Pancreas (tissue), 10 donors: ENCODE measurements around the gene CCNK. TPM values are rescaled to one million over a fixed set of nuclear protein-coding genes. Genes with fewer than 3 reads are reported as not detected.
A peak's percentile ranks its signal among the peaks of the same experiment; 100 is the strongest.

Source experiments
- ATAC-seq, 4 donors: fragments of 200-7000 bp; cut with Tn5 transposase; one replicate each; pipeline versions ENCODE4 v1.8.0 to v1.9.1; 2020; ENCODE audit warnings: mild to moderate bottlenecking in 4 of 4, moderate library complexity in 4 of 4
- DNase-seq, 6 donors: peaks; one replicate each; pipeline ENCODE4 v3.0.0-alpha.2; 2020
- FAIRE-seq: peaks from 2 replicates; lab custom pipeline; 2012; peaks lifted over from hg19 to GRCh38; lab: Jason Lieb, UNC
- H3K27ac ChIP-seq, 4 donors: fragments of 200-600 bp; sonication (generic); 1 replicate in 3 of 4; 2 replicates in 1 of 4; pipeline versions ENCODE4 v1.5.0 to v1.8.0; 2020
- H3K27me3 ChIP-seq, 4 donors: fragments of 200-600 bp; one replicate each; pipeline ENCODE4 v1.8.0; 2021
- H3K36me3 ChIP-seq, 3 donors: fragments of 200-600 bp; sonication (generic) in 1 of 3; one replicate each; pipeline versions ENCODE4 v1.5.0 to v1.8.0; 2020 to 2021
- H3K4me1 ChIP-seq, 3 donors: fragments of 200-600 bp; one replicate each; pipeline ENCODE4 v1.8.0; 2021
- H3K4me3 ChIP-seq, 4 donors: fragments of 200-600 bp; sonication (generic) in 2 of 4; one replicate each; pipeline versions ENCODE4 v1.5.0 to v1.8.0; 2020 to 2021
- H3K9me3 ChIP-seq, 4 donors: fragments of 200-600 bp; one replicate each; pipeline ENCODE4 v1.8.0; 2021
- CTCF ChIP-seq, 4 donors: fragments of 200-600 bp; sonication (generic) in 3 of 4; IDR thresholded peaks; one replicate each; pipeline versions ENCODE4 v1.5.0 to v1.8.0; 2021; ENCODE audit warnings: antibody characterized with exemption in 4 of 4
- WGBS, 2 donors: extraction: QIAGEN DNeasy Blood & Tissue Kit; methylation state at CpG; one replicate each; pipeline ENCODE4 v1.1.7; 2013; 5-methylcytosine and 5-hydroxymethylcytosine counted together
- intact Hi-C, 3 donors: fragments of 100-400 bp; cut with DNase I; formaldehyde crosslinking; loops; one replicate each; pipeline versions ENCODE4 v1.11.1 to v1.14.2; 2022
- polyA plus RNA-seq, 2 donors: library from polyadenylated mRNA; stranded (reverse); fragments of 200-250 nt; gene quantifications; one replicate each; pipeline ENCODE4 v1.2.3, GENCODE V29; 2013
- total RNA-seq, 6 donors: library from RNA; stranded (reverse); fragmentation: NEBNext Ultra II Directional in 4 of 6; extraction: Animal tissue kit (Norgen Biotek cat#: 25700) in 4 of 6; gene quantifications; one replicate each; pipeline versions ENCODE4 v1.2.1 to v1.2.4, GENCODE V29; 2021 to 2023
- donor health status: healthy with polysubstance abuse.
- donor health status: DM: no; HTN: no; CAD: no; lungs with moderate emphysema.
- donor health status: DM: no; HTN: no; CAD: no.
- donor health status: control.
- donor health status: control.
- donor health status: Bipolar disorder and iron deficiency.
- donor health status: DM: yes; HTN: yes; CAD: no.
- donor health status: DM: no; HTN: no; CAD: no.
- donor health status: DM: no; HTN: no; CAD: no.
- donor health status: DM: yes; HTN: yes; CAD: no.

Gene CCNK
- 10 to 100 TPM; 14.0 to 23.4 (median 16.1) TPM for total RNA-seq
- 10 to 100 TPM in 1 of 2 donors, 1 to 10 TPM in 1; 7.9 to 10.0 TPM for polyA plus RNA-seq

- H3K4me3 ChIP-seq, result peak within 1 kb of the TSS; percentile 81 to 92 (median 87)
- H3K4me1 ChIP-seq, result peaks cover 20 to 43% (median 30%) of the 10 kb centered on the region in 3 donors
- no peaks in the 10 kb centered on the region for H3K9me3 ChIP-seq
- intact Hi-C loops, result no loop called here
- peak; percentile 98 to 100 (median 100) for DNase-seq
- 0% methylated on average over 52 to 82 of the region's 82 CpGs for WGBS, 2 donors
- no peaks in the 10 kb centered on the region for H3K27me3 ChIP-seq
- peak; percentile 90 to 96 (median 92) for ATAC-seq
- FAIRE-seq, result peak; percentile 98
- no peak for TF ChIP-seq CTCF (IDR thresholded peaks at IDR 0.05)
- peak within 1 kb of the TSS; percentile 69 to 87 (median 82) for H3K27ac ChIP-seq
- no peaks in the 10 kb centered on the region for H3K36me3 ChIP-seq
Observed at GRCh38 chr14:99480917-99481744, at the start of gene CCNK. TSS of gene CCNK (plus strand) at chr14:99481409. CDS start at chr14:99492678, 11,269 bp downstream.

GRCh38 chr14:99431986-99432385 is 49.2 kb upstream of the CCNK start:
- peaks cover 4 to 9% (median 8%) of the 10 kb centered on the region in 3 donors for H3K4me1 ChIP-seq
- no peaks in the 10 kb centered on the region for H3K36me3 ChIP-seq
- TF ChIP-seq CTCF (IDR thresholded peaks at IDR 0.05), result no peak
- H3K27me3 ChIP-seq, result no peaks in the 10 kb centered on the region
- FAIRE-seq (no peak), ATAC-seq (no peak), DNase-seq (no peak)
- no peaks in the 10 kb centered on the region for H3K9me3 ChIP-seq
- 12 to 27% methylated on average over 3 of the region's 3 CpGs for WGBS, 2 donors
- H3K27ac ChIP-seq, result no peak overlapping the region
- intact Hi-C loops, result no loop called here
- no peak overlapping the region for H3K4me3 ChIP-seq

GRCh38 chr14:99432485-99432884 is 48.7 kb upstream of the CCNK start:
- H3K4me3 ChIP-seq, result no peak overlapping the region
- H3K27ac ChIP-seq, result no peak overlapping the region
- TF ChIP-seq CTCF (IDR thresholded peaks at IDR 0.05), result no peak
- peaks cover 4 to 9% (median 8%) of the 10 kb centered on the region in 3 donors for H3K4me1 ChIP-seq
- H3K36me3 ChIP-seq, result no peaks in the 10 kb centered on the region
- no peaks in the 10 kb centered on the region for H3K27me3 ChIP-seq
- no peak for DNase-seq
- ATAC-seq, result no peak
- no peak for FAIRE-seq
- no peaks in the 10 kb centered on the region for H3K9me3 ChIP-seq
- intact Hi-C loops, result no loop called here
- WGBS, 2 donors, result 82 to 100% methylated on average over 1 of the region's 1 CpG

- no peak for FAIRE-seq
- Histone ChIP-seq H3K4me3 (no peak overlapping the region), H3K9me3 (no peaks in the 10 kb centered on the region), H3K4me1 (peaks cover under 1 to 7% (median 5%) of the 10 kb centered on the region in 3 donors), H3K27me3 (no peaks in the 10 kb centered on the region), H3K27ac (no peak overlapping the region), H3K36me3 (no peaks in the 10 kb centered on the region)
- TF ChIP-seq CTCF (IDR thresholded peaks at IDR 0.05), result no peak
- ATAC-seq, result no peak
- DNase-seq, result no peak
- intact Hi-C loops, result no loop called here
- 30% methylated on average over 4 of the region's 4 CpGs for WGBS, 2 donors
Observed at GRCh38 chr14:99435327-99435726, 45.9 kb upstream of the CCNK start.
